SHP77 (cell line): ENCODE data around the gene CDHR5.
"Not testable (repeated sequence)": the region's sequence is repeated elsewhere in the genome, so short reads cannot be mapped to it uniquely, and the experiment has no call there.

Experiments used
- DNase-seq, 2 experiments: peaks; one replicate each; lab custom pipeline; 2025; lab: John Stamatoyannopoulos, UW

Gene CDHR5

DNA sequence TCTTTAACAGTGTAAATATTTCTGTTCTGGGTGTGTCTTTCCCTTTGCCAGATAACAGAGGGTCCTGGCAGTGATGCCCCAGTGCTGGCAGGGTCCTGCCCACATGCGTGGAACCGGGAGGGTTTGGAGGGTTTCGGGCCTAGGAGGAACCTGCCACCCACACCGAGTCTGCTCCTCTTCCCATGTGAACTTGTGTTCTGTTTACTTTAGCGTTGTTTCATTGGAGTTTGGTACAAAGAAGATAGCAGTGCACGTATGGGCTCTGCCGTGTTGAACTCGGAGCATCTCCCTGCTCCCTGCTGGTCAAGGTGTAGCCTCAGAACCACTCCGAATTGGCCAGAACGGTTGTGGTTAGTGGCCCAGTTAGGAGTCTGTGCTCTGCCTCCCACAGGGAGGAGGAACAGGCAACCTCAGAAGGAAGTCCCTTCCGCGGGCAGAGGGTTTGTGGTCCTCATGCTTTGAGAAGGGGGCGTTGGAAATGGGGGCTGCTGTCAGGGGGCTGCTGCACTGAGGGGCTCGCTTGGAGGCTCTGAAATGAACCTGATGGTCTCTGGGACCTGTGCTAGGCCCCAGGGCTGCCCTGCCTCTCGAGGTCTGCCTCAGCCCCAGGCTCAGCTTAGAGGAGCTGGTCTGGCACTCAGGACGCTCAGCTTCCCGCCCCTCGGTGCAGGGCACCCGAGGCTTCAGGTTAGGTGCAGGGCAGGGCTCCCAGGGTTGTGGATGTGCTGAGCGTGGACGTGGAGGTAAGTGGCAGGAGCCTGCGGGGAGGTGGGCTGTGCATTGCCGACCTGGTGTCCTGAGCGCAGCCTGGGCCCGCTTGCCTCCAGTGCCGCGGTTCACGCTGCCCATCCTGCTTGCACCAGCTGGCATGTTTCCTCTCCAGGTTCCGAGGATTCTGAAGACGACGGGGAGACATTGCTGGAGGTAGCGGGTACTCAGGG is 38.1 kb downstream of the CDHR5 start:
- no peak for DNase-seq

DNA sequence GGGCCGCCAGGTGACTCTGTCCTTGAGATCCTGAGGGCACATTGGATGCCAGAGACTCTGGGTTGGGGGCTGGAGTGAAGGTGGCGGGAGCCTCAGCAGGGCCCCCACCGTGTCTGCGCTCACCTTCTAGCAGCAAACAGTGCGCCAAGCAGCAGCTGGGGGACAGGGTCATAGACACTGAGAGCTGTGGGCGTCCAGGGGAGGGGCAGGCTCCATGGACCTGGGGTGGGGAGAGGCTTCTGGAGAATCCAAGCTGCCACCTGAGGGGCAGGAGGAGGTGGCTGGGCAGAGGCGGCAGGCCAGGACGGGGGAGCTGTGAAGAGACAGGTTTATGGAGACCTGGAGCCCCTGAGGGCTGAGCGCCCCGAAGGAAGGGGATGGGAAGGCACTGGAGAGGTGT is 40.5 kb downstream of the CDHR5 start:
- DNase-seq, result no peak

DNA sequence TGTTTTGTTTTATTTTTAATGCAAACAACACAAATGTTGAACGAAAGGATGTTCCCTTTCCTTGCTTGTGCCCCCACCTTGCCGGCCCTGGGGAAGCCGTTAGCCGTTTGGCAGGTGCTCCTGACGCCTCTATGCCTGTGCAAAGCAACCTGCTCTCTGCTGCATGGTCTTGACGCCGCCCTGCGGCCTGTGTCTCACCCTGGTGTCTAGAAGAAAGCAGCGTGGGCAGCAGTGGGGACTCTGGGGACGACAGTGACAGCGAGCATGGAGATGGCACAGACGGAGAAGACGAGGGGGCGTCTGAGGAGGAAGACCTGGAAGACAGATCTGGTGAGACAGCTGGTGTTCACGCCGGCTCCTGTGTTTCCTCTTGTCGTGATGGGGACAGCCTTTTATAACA is 43.0 kb downstream of the CDHR5 start:
- no peak for DNase-seq

DNA sequence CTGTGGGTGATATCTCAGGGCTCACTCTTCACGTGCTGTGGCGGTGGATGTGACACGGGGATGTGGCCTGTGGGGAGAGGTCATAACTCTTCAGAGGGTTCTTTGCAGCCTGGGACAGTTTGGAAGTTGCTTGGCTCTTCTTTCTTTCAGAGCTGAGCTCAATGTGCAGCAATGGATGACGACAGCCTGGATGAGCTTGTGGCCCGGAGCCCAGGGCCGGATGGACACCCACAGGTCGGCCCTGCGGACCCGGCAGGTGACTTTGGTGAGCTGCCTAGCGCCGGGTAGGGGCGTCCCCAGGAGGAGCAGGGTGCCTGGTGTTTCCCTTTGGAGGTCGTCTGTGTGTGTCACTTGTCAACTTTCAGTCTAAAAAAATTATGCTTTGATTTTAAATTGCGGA is 43.4 kb downstream of the CDHR5 start:
- no peak for DNase-seq

DNA sequence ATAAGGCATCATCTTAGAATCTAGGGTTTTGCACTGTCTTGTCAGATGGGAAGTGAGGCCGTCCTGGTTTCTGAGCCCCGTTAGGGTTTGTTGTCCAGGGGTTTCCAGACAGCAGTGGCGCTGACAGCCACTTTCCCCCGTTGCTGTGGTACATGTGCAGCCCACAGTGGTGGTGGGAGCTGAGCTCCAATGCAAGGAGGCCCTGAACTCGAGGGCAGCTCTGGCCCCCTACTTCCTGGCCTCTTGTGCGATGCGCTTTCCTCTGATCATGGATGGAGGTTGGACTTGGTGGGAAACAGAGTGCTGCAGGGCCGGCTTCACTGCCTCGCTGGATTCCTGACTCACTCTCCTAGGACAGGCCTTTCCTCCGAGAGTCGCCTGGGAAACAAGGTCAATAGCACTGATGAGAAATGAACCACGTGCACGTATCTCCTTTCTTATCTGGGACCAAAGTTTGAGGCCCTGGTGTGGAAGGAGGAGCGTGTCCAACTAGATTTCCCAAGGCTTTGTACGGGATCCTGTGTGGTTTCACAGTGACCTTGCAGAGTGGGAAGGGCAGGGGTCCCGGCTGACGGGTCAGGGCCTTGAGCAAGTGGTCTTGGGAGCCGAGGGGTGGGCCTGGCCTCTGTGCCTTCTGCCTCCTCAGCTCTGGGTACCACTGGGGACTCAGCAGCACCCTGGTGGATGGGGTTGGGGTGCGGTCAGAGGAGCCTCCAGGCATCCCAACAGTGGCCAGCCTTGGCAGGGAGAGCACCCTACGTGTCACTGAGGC is 44.7 kb downstream of the CDHR5 start:
- no peak for DNase-seq

DNA sequence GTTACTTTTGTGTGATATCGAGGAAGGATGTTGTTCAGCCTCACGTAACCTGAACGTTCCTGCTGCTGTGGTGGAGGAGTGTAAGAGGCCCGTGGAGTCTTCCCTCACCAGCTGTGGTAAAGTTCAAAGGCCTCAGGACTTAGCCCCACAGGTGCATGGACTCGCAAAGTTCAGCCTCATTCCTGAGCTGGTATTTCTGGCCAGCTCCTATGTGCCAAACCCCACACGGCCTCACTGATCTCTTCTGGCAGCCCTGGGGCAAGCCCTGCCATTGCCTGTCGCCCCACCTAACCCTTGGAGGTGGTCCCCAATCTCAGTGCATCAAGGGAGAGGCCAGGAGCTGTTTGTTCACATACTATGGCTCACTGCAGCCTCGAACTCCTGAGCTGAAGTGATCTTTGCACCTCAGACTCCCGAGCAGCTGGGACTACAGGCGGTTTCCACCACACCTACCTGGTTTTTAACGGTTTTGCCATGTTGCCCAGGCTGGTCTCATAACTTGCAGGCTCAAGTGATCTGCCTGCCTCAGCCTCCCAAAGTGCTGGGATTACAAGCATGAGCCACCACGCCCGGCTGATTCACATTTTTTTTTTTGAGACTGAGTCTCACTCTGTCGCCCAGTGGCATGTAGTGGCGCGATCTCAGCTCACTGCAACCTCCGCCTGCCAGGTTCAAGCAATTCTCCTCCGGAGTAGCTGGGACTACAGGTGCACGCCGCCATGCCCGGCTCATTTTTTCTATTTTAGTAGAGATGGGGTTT is 46.3 kb downstream of the CDHR5 start:
- no peak for DNase-seq

DNA sequence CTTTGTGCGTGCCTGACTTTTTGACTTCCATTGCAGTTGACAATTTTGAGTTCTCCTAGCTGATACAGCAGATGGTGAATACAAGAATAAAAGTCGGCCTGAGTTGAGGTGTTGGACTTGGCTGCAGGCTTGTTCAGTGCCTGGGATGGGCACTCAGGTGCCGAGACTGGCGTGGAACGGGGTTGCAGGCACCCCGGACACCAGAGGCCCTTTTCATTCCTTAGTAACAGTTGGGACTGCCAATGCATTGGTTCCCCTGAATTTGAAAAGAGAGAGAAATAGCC is 47.2 kb downstream of the CDHR5 start:
- DNase-seq, result no peak

DNA sequence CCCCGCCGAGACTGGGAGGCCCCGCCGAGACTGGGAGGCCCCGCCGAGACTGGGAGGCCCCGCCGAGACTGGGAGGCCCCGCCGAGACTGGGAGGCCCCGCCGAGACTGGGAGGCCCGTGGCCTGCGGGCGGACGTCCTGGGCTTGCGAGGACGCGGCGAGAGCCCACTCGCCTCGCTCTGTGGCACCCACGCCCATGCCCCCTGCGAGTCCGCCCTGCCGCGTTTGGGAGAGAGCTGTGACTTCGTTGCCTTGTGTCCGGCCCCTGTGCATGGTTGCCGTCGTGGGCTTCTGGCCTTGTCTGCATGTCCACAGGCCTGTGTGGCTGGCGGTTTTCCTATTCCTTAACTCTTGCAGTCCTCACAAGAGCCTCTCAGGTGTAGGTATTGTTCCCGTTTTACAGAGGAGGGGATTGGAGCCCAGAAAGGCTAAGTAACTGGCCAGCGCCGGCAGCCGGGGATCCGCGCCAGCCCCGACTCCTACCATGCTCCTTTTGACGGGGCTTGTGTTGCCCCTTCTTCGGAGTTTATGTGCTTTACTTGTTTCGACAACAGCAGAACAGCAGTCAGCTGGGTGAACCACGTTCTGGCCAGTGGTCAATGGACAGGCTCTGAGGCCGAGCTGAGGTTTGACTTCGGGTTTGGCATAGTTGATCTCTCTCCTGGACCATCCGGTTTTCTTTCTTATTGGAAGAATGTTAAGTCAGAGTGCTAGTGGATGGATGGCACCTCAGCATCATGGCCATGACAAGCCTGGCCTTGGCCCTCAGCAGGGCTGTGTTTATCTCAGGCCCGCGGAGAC is 47.7 kb downstream of the CDHR5 start:
- DNase-seq, result no peak

DNA sequence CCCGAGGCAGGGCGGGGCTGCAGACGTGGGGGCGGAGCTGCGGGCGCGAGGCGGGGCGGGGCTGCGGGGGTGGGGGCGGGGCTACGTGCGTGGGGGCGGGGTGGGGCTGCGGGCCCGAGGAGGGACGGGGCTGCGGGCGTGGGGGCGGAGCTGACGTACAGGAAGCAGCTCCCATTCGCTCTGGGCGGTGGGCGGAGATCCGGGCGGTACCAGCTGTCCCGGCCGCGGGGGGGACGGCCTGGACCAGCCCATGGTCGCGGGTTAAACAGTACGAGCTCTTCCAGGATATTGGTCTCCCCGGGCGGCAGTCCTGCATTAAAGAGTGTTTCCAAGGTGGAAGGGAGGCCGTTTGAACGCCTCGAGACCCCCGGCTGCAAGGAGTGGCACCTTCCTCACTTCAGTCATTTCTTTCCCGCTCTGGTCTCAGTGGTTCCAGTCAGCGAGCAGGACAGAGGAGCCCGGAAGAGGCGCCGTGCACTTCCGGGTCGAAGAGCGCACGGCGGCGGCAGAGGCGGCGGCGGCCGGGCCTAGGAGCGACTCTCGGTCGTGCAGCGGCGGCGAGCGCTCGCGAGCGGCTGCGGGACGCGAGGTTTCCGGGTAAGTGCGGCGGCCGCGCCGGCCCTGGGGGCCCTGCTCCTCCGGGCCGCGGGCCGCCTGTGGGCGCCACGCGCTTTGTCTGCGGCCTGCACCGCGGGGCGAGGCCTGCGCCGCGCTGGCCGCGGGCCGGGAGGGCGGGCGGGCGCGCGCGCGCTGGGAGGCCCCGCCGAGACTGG is 48.6 kb downstream of the CDHR5 start, which contains the start of gene PHRF1:
Gene PHRF1, plus strand, starts transcription at position 475 of the 773 bp plus-strand sequence. CDS start 5,043 bp downstream, outside the sequence.
- DNase-seq, result peak; percentile 61 to 65

DNA sequence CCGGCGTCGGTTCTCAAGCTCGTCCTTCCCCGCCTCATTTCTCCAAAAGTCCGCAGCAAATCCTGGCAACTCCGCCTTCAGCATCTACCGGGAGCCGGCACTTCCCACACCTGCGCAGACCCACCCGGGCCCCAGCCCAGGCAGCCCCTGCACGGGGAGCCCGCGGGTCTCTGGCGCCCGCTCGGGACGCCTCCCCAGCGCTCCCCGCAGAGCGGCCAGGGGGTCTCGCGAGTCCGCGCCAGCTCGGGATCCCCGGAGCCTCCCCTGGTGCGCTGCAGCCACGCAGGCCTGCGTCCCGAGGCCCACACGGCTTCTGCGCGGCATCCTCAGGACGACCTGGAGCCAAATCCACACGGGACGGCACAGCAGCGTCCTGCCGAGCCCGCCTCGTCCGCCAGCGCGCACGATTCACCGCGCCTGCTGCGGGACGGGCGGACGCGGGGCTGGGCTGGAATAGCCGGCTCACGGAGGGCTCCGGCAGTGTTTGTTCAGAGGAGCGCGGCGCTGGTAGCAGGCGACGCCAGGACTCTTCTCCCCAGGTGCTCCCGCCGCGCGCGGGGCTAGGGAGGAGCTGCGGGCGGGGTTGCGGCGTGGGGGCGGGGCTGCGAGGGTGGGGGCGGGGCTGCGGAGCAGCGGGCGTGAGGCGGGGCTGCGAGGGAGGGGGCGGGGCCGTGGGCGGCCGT is 49.3 kb downstream of the CDHR5 start:
- peak; percentile 42 to 43 for DNase-seq

DNA sequence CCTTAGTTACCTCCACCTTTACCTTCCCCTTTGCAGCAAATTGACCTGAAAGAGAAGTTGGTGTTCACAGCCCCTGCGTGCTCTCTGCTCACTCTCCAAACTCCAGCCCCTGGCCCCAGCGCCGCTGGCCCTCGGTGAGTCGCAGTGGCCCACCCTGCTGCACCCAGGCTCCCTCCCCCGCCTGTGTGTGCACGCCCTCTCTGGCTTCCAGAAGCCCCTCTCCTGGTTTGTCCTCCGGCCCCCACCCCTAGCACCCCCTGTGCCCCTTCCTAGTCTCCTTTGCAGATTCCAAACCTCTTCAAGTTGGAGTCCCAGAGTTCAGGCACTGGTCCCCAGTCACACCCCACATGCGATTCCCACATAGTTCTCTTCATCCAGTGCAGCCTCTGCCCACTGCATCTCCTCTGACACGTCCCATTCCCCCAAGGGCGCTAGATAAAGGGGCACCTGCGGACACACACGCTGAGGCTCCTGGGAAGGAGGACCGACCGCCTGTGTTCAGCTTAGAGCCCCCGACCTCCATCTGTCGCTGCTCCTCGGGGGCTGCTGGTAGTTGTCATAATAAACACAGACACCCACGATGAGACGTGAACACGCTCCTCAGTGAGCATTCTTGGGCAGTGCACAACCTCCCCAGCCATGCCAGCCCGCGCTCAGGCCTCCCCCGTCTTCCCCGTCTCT is 50.0 kb downstream of the CDHR5 start:
- no peak for DNase-seq

DNA sequence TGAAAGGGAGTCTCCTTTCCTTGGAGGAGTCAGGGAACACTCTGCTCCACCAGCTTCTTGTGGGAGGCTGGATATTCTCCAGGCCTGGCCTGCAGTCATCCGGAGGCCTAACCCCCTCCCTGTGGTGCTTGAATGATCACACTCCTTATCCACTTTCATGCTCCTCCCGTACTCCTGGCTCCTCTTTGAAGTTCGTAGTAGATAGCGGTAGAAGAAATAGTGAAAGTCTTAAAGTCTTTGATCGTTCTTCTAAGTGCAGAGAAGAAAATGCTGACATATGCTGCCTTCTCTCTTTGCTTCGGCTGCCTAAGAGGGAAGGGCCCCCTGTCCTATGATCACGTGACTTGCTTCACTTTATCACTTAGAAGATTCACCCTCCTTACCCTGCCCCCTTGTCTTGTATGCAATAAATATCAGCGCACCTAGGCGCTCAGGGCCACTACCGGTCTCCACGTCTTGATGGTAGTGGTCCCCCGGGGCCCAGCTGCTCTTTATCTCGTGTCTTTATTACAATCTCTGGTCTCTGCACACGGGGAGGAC is 50.7 kb downstream of the CDHR5 start:
- not testable (repeated sequence) for DNase-seq

DNA sequence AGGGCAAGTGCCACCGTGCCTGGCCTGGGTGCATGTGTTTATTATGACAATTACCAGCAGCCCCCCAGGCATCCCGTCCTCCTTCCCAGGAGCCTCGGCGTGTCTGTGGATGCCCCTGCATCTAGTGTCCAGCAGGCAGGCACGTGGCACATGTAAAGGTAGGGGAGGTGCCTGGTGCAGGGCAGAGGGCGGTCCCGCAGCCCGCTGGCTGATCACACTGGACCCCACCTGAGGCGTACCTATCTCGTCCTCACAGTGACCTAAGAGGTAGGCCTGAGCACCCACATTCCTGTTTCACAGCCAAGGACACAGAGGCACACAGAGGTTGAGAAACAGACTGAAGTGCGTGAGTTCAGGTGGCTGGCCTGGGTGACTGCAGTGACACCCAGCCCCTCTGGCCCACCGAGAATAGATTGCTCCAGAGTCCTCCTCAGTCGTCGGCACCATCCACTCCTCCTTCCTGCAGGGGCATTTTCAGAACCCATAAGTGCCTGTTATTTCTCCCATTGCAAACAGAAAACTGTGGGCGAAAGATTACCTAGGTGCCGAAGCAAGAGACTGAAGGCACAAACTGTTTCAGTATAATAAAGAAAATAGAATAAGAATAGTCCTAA is 51.5 kb downstream of the CDHR5 start:
- DNase-seq, result no peak

DNA sequence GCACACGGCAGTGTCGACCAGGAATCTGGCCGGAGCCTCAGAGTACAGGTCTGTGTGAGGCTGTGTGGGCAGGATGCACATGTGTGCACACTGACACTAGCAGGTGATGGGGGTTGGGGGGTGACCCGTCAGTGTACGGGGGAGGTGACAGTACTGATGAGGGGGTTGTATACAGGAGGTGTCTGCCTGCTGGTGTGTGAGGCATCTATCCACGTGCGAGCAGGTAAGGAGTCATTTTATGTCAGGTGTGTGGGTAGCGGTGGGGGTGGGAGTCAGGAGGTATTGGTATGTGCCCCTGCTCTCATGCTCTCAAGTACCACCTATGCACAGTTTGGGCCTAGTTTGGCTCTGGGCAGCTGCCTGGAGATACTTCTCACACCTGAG is 53.0 kb downstream of the CDHR5 start:
- no peak for DNase-seq

DNA sequence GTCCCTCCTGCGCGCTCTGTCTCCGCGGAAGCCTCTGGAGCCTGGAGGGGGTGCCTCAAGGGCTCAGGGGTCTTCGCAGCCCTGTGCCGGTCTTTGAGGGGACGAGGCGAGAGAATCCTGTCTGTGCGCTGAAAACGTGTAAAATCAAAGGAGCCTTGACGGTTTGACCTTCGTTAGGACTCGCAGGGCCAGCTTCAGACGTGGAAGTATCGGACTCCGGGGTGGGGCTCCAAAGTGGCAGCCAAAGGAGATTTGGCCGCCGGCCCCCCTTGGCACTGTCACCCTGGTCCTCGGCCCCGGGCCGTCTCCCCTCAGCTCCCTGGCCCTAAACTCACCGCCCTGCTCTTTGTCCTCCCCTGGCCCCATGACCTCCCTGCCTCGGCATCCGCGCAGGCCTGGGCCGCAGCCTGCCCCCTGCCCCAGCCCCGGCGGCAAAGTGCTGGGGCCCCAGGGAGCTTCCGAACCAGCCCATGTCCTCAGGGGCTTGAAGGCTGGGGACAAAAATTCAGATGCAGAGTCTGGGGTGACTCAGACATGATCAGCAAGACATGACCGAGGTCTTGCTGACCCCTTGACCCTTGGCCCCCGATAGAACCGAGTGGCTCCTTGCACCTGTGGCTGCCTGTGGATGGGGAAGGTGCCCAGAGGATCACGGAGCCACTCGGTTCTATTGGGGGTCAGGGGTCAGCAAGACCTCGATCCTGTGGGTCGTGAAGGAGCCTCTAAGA is 55.4 kb downstream of the CDHR5 start:
- DNase-seq, result no peak

DNA sequence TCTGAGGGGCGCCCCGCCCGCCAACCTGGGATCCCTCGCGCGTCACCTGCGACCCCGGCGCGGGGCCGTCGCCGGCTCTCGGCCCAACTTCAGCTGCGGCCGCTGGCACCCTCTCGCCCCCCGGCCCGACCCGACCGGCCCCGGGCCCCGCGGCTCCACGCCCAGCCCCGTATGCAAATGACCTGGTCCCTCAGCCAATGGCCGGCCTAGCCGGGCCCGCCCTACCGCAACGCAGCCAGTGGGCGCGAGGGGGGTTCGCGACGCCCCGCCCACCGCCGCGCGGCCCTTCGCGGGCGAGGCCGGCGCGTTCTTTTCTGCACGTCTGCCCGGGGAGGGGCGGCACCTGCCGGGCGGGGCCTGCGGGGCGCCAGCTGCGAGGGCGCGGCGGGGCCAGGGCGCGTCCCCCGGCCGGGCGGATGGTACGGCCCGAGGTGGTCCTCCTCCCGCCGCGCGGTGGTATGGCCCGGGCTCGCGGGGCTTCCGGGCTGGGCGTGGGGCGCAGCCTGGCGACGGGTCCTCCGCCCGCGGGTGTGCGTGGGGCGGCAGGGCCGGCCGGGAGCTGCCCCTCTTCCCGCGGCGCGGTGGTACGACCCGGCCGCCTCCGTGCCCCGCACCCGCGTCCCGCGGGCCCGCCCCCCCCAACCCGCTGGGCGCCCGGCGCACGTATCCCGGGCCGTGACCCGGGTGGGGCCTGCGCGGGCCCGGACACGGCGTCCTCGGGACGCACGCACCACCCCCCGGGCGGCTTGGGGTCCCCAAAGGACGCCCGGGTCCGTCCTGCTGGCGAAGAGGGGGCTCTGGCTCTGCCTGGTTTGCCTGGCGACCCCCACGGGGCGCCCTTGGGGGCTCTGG is 56.2 kb downstream of the CDHR5 start:
- DNase-seq, result peak; percentile 67 to 81

DNA sequence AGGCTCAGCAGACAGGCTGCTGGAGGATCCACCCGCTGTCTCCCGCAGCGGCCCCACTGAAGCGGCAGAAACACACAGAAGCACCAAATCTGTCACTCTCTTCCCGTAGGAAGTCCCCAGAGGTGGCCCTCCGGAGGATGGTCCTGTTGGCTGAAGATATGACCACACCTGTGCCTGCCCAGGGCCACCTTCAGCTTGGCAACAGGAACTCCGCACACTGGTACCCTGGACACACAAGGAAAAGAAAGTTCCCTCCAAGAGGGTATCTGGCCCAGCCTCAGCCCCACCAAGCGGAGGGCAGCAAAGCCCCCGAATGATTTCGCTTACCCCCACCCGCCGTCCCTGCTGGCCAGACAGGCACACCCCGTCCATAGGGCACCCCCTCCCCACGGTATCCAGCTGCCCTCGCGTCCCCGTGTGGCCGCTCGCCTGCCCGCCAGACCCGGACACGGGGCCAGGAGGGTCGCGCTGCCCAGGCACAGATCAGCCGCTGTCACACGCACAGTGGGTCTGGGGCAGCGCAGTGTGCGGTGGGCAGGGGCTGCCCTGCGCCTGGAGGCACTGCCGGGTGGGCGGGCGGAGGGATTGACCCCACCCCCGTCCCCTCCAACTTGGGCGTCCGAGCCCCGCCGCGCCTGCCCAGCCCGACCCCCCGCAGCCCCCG is 57.0 kb downstream of the CDHR5 start:
- DNase-seq, result no peak
